Trophoblast cell (in vitro differentiated cells and primary cell): ENCODE results near the gene AK1.

ENCODE experiments used
- DNase-seq, 2 donors: peaks; one replicate each; pipeline ENCODE4 v3.0.0-alpha.2; 2016
- H2AFZ ChIP-seq: 2 replicates; pipeline ENCODE4 v1.6.1; 2013; ENCODE audit warnings: low read length, moderate library complexity, mild to moderate bottlenecking; ENCODE audit not compliant: insufficient read depth, poor library complexity
- H2AK5ac ChIP-seq: 2 replicates; pipeline ENCODE4 v1.6.1; 2013; ENCODE audit warnings: mild to moderate bottlenecking, low read length
- H2BK120ac ChIP-seq: 2 replicates; pipeline ENCODE4 v1.6.1; 2013; ENCODE audit warnings: low read length, mild to moderate bottlenecking, moderate library complexity; ENCODE audit not compliant: insufficient read depth, poor library complexity
- H2BK12ac ChIP-seq: 2 replicates; pipeline ENCODE4 v1.6.1; 2013; ENCODE audit warnings: mild to moderate bottlenecking, low read length, moderate library complexity
- H2BK5ac ChIP-seq: 2 replicates; pipeline ENCODE4 v1.6.1; 2013; ENCODE audit warnings: low read length, low read depth, moderate library complexity, mild to moderate bottlenecking; ENCODE audit not compliant: poor library complexity
- H3K14ac ChIP-seq: 2 replicates; pipeline ENCODE4 v1.6.1; 2013; ENCODE audit warnings: mild to moderate bottlenecking, low read length
- H3K18ac ChIP-seq: 2 replicates; pipeline ENCODE4 v1.6.1; 2013; ENCODE audit warnings: mild to moderate bottlenecking, low read length
- H3K23ac ChIP-seq: 2 replicates; pipeline ENCODE4 v1.6.1; 2013; ENCODE audit warnings: low read length
- H3K27ac ChIP-seq: 2 replicates; pipeline ENCODE4 v1.5.1; 2013; ENCODE audit warnings: low read depth, mild to moderate bottlenecking, inconsistent platforms, low read length, moderate library complexity
- H3K27me3 ChIP-seq: 2 replicates; pipeline ENCODE4 v1.6.1; 2013; ENCODE audit warnings: inconsistent platforms, mild to moderate bottlenecking, low read length, moderate library complexity; ENCODE audit not compliant: insufficient read depth
- H3K36me3 ChIP-seq, 2 experiments: 1 replicate in 1 of 2; 2 replicates in 1 of 2; pipeline ENCODE4 v1.6.1; 2013; ENCODE audit warnings: low read length in 2 of 2, mild to moderate bottlenecking in 2 of 2, moderate library complexity in 1 of 2; ENCODE audit not compliant: insufficient read depth in 2 of 2, control insufficient read depth in 1 of 2
- H3K4ac ChIP-seq: 2 replicates; pipeline ENCODE4 v1.6.1; 2013; ENCODE audit warnings: low read depth, mild to moderate bottlenecking, low read length, moderate library complexity
- H3K4me1 ChIP-seq, 2 experiments: 1 replicate in 1 of 2; 2 replicates in 1 of 2; pipeline ENCODE4 v1.6.1; 2013; ENCODE audit warnings: low read length in 2 of 2, mild to moderate bottlenecking in 2 of 2, moderate library complexity in 1 of 2; ENCODE audit not compliant: insufficient read depth in 2 of 2, control insufficient read depth in 1 of 2
- H3K4me2 ChIP-seq: 2 replicates; pipeline ENCODE4 v1.6.1; 2013; ENCODE audit warnings: inconsistent platforms, mild to moderate bottlenecking, low read length, moderate library complexity
- H3K4me3 ChIP-seq: 2 replicates; pipeline ENCODE4 v1.5.1; 2013; ENCODE audit warnings: mild to moderate bottlenecking, low read depth, low read length, inconsistent platforms
- H3K79me1 ChIP-seq: one replicate; pipeline ENCODE4 v1.6.1; 2013; ENCODE audit warnings: low read length
- H3K79me2 ChIP-seq: 2 replicates; pipeline ENCODE4 v1.6.1; 2013; ENCODE audit warnings: low read length, mild to moderate bottlenecking; ENCODE audit not compliant: control insufficient read depth, insufficient read depth, poor library complexity
- H3K9ac ChIP-seq: 2 replicates; pipeline ENCODE4 v1.6.1; 2013; ENCODE audit warnings: mild to moderate bottlenecking, low read length
- H3K9me3 ChIP-seq: 2 replicates; pipeline ENCODE4 v1.6.1; 2013; ENCODE audit warnings: low read depth, mild to moderate bottlenecking, control low read depth, inconsistent platforms, low read length; ENCODE audit not compliant: insufficient read depth
- H4K12ac ChIP-seq: 2 replicates; pipeline ENCODE4 v1.6.1; 2013; ENCODE audit warnings: low read depth, mild to moderate bottlenecking, low read length, moderate library complexity
- H4K8ac ChIP-seq: 2 replicates; pipeline ENCODE4 v1.6.1; 2013; ENCODE audit warnings: low read depth, mild to moderate bottlenecking, low read length, moderate library complexity
- H4K91ac ChIP-seq: one replicate; pipeline ENCODE4 v1.6.1; 2013; ENCODE audit warnings: low read depth, mild to moderate bottlenecking, low read length, moderate library complexity
- WGBS: extraction: QIAGEN DNeasy Blood & Tissue Kit; methylation state at CpG from one replicate; pipeline ENCODE4 v1.1.7; 2013; ENCODE audit warnings: missing lambda C conversion rate; ENCODE audit not compliant: insufficient read length, insufficient coverage; ENCODE audit errors: extremely low coverage; 5-methylcytosine and 5-hydroxymethylcytosine counted together

AK1 gene

GRCh38 chr9:127835991-127836516, 41.4 kb downstream of the AK1 start:
- Histone ChIP-seq H3K79me1 (peaks cover 40% of the 10 kb centered on the region), H3K36me3 (peaks cover 3 to 8% of the 10 kb centered on the region in 2 experiments), H3K27ac (peak overlapping the region; percentile 10), H3K4me1 (peaks cover 30 to 38% of the 10 kb centered on the region in 2 experiments), H3K9me3 (no peaks in the 10 kb centered on the region), H2BK5ac (peak overlapping the region; percentile 13), H3K4me2 (no peak overlapping the region), H3K14ac (no peak overlapping the region), H3K9ac (no peak overlapping the region), H2AFZ (no peak overlapping the region), H3K27me3 (no peaks in the 10 kb centered on the region), H4K12ac (no peak overlapping the region), H2AK5ac (peak overlapping the region; percentile 58), H3K4ac (peak overlapping the region; percentile 1), H2BK12ac (peak overlapping the region; percentile 73), H3K23ac (no peak overlapping the region), H3K18ac (peak overlapping the region; percentile 2), H2BK120ac (peak overlapping the region; percentile 37), H4K91ac (peak overlapping the region; percentile 62), H3K79me2 (peaks cover 3% of the 10 kb centered on the region), H3K4me3 (no peak overlapping the region), H4K8ac (peak overlapping the region; percentile 27)
- peak; percentile 32 to 34 for DNase-seq
- WGBS: no CpG with 5 or more reads among the region's 17 CpGs

DNA sequence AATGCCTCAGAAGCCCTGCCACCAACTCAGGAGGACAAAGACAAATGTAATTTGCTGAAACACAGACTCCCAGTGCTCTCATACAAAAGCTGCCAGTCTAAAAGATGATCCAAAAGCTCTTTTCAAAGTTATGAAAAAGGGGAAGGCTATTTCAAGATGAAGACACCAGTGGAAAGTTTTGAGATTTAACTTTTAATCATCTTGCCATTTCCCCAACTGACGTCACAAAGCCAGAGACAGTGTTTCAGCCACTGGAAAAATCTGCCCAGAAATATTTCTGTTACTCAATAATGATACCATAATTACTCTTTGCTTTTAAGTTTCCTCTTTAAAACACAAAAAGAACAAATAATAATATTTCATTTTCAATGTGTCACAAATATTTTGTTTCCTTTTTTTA, 43.9 kb downstream of the AK1 start:
- no peak overlapping the region for H2AFZ ChIP-seq
- H3K79me1 ChIP-seq: peaks cover 27% of the 10 kb centered on the region
- H2BK5ac ChIP-seq: no peak overlapping the region
- no peak overlapping the region for H4K12ac ChIP-seq
- no peak overlapping the region for H4K91ac ChIP-seq
- H3K18ac ChIP-seq: no peak overlapping the region
- peaks cover 26 to 30% of the 10 kb centered on the region in 2 experiments for H3K4me1 ChIP-seq
- H3K14ac ChIP-seq: no peak overlapping the region
- no CpG with 5 or more reads among the region's 1 CpG for WGBS
- H3K4me3 ChIP-seq: no peak overlapping the region
- H3K9me3 ChIP-seq: peaks cover 2% of the 10 kb centered on the region
- no peaks in the 10 kb centered on the region for H3K27me3 ChIP-seq
- no peaks in the 10 kb centered on the region for H3K79me2 ChIP-seq
- H3K4ac ChIP-seq: no peak overlapping the region
- no peak overlapping the region for H2AK5ac ChIP-seq
- H3K4me2 ChIP-seq: no peak overlapping the region
- no peak overlapping the region for H3K23ac ChIP-seq
- H2BK12ac ChIP-seq: no peak overlapping the region
- no peak overlapping the region for H3K9ac ChIP-seq
- peaks cover 6 to 7% of the 10 kb centered on the region in 2 experiments for H3K36me3 ChIP-seq
- no peak overlapping the region for H4K8ac ChIP-seq
- no peak overlapping the region for H3K27ac ChIP-seq
- DNase-seq: peak in 1 of 2 donors; percentile 61
- no peak overlapping the region for H2BK120ac ChIP-seq

DNA sequence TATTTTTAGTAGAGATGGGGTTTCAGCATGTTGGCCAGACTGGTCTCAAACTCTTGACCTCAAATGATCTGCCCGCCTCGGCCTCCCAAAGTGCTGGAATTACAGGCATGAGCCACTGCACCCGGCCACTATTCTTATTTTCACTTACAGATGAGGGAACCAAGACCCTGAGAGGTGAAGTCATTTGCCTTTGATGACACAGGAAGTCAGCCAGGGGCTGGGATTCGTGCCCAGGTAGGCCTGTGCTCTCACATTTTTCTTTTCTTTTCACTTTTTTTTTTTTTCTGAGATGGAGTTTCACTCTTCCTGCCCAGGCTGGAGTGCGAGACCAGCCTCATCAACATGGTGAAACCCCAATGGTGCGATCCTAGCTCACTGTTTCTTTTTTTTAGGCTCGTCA, 45.2 kb downstream of the AK1 start:
- H3K27ac ChIP-seq: peak overlapping the region; percentile 18
- H3K36me3 ChIP-seq: peaks cover 6 to 7% of the 10 kb centered on the region in 2 experiments
- peaks cover 21% of the 10 kb centered on the region for H3K79me1 ChIP-seq
- H3K4me2 ChIP-seq: no peak overlapping the region
- no peak overlapping the region for H3K4me3 ChIP-seq
- H3K9me3 ChIP-seq: peaks cover 2% of the 10 kb centered on the region
- no peak overlapping the region for H3K14ac ChIP-seq
- no peak overlapping the region for H3K18ac ChIP-seq
- no peak overlapping the region for H2BK120ac ChIP-seq
- no peak overlapping the region for H2AFZ ChIP-seq
- no peak overlapping the region for H2BK5ac ChIP-seq
- H3K9ac ChIP-seq: no peak overlapping the region
- H4K91ac ChIP-seq: no peak overlapping the region
- peaks cover 23 to 26% of the 10 kb centered on the region in 2 experiments for H3K4me1 ChIP-seq
- H3K27me3 ChIP-seq: no peaks in the 10 kb centered on the region
- H2BK12ac ChIP-seq: no peak overlapping the region
- no CpG with 5 or more reads among the region's 7 CpGs for WGBS
- H3K4ac ChIP-seq: no peak overlapping the region
- no peak overlapping the region for H2AK5ac ChIP-seq
- no peak for DNase-seq
- H3K79me2 ChIP-seq: no peaks in the 10 kb centered on the region
- H4K12ac ChIP-seq: no peak overlapping the region
- H3K23ac ChIP-seq: no peak overlapping the region
- no peak overlapping the region for H4K8ac ChIP-seq

DNA sequence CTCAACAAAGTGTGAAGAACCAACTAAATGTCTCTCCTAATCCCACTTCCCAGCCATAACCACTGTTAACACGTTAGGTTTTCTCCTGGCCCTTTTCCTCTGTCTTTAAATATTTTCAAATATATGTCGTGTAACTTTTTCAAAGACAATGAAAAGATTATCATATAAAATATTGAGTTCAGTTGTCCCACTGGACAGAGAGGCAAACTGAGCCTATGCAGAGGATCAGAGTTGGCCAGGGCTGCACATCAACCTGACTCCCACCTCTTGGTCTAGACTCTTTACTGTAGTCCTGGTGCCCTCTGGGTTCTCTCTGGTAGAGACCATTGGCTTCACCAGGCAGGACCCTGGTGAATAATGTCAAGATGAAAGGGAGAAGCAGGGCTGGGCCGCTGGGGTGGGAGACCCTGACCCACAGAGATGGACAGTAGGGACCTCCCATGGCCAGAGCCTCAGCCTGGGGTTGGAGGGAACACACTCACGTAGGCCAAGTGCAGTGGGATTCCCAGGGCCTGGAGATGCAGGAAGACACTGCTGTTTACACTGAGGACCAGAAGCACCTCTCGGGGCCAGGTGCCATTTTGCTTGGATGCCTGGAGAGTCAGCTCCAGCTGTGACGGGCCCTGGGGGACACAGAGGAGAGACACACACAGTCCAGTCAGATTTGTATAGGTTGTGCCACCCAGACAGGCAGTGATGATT, 48.1 kb downstream of the AK1 start:
- Histone ChIP-seq H3K18ac (no peak overlapping the region), H4K12ac (no peak overlapping the region), H3K23ac (no peak overlapping the region), H3K4me1 (peaks cover 10 to 12% of the 10 kb centered on the region in 2 experiments), H3K4me2 (no peak overlapping the region), H4K8ac (no peak overlapping the region), H2AFZ (no peak overlapping the region), H3K27ac (no peak overlapping the region), H3K4ac (no peak overlapping the region), H3K79me1 (peaks cover 9% of the 10 kb centered on the region), H3K9me3 (peaks cover 2% of the 10 kb centered on the region), H3K27me3 (no peaks in the 10 kb centered on the region), H2BK12ac (peak overlapping the region; percentile 16), H3K9ac (no peak overlapping the region), H3K79me2 (no peaks in the 10 kb centered on the region), H4K91ac (peak overlapping the region; percentile 26), H3K4me3 (no peak overlapping the region), H2BK5ac (no peak overlapping the region), H3K36me3 (peaks cover 27 to 28% of the 10 kb centered on the region in 2 experiments), H3K14ac (no peak overlapping the region), H2AK5ac (peak overlapping the region; percentile 75), H2BK120ac (no peak overlapping the region)
- WGBS: no CpG with 5 or more reads among the region's 6 CpGs
- no peak for DNase-seq
